Measurements from ENCODE around the gene GPR78. TPM values are rescaled to one million over a fixed set of nuclear protein-coding genes. Genes with fewer than 3 reads are reported as not detected.

The GPR78 gene
- total and polyA plus RNA-seq, 2 of the 8 experiments (the other 6 are each of a cell fraction or from before 2014, with no cell fraction given), result 1.0 to 3.0 TPM

- Histone ChIP-seq H3K14ac (ENCODE audit: insufficient read length) (no peak overlapping the region), H3K23me2 (ENCODE audit: low read depth, low read length) (no peaks in the 10 kb centered on the region), H2BK12ac (ENCODE audit: low read depth, low read length) (no peak overlapping the region), H3K36me3 (ENCODE audit: control insufficient read depth in 2 of 4, insufficient read depth in 4 of 4, low read length in 3 of 4) (peaks cover 0 to 21% (median 9%) of the 10 kb centered on the region in 4 experiments; a peak in 4 of 8 replicates), H2BK15ac (ENCODE audit: low read length) (no peak overlapping the region), H3K18ac (ENCODE audit: extremely low read depth, low read length) (no peak overlapping the region), H4K20me1 (replicated peaks in 1 of 2; ENCODE audit: control insufficient read depth in 1 of 2, insufficient read depth in 2 of 2, low read length in 2 of 2) (peaks cover 6 to 20% of the 10 kb centered on the region in 2 experiments), H2BK120ac (replicated peaks; ENCODE audit: low read depth, low read length) (no peak overlapping the region), H3K9ac (replicated peaks in 1 of 4; ENCODE audit: extremely low read depth in 1 of 4, low read depth in 3 of 4, low read length in 3 of 4) (no peak overlapping the region), H3K27ac (ENCODE audit: low read depth, low read length) (no peak overlapping the region), H3K23ac (ENCODE audit: insufficient read length) (no peak overlapping the region), H3K79me2 (ENCODE audit: control insufficient read depth in 1 of 2, insufficient read depth in 2 of 2, low read length in 2 of 2) (no peaks in the 10 kb centered on the region), H3K4me2 (ENCODE audit: insufficient read depth in 1 of 2, low read depth in 2 of 2, low read length in 2 of 2) (no peak overlapping the region), H3K4me1 (replicated peaks in 1 of 4; ENCODE audit: control insufficient read depth in 3 of 4, insufficient read depth in 4 of 4, low read length in 3 of 4) (no peaks in the 10 kb centered on the region), H4K8ac (ENCODE audit: extremely low read depth, insufficient read depth, low read length) (no peak overlapping the region), H3K4ac (replicated peaks; ENCODE audit: insufficient read length, low read depth, low read length) (no peak overlapping the region), H2BK20ac (ENCODE audit: low read length) (no peak overlapping the region), H3K27me3 (replicated peaks in 1 of 4; ENCODE audit: control insufficient read depth in 3 of 4, extremely low read depth in 1 of 4, insufficient read depth in 3 of 4, low read length in 3 of 4) (no peaks in the 10 kb centered on the region), H2AFZ (ENCODE audit: low read length) (no peak overlapping the region), H2AK5ac (ENCODE audit: low read depth, low read length) (no peak overlapping the region), H3K4me3 (ENCODE audit: extremely low read depth in 1 of 4, insufficient read depth in 2 of 4, low read depth in 3 of 4, low read length in 4 of 4) (no peak overlapping the region), H4K5ac (ENCODE audit: insufficient read length, low read depth, low read length) (no peak overlapping the region), H3K56ac (replicated peaks; ENCODE audit: insufficient read length, low read depth, low read length) (no peak overlapping the region), H3K9me3 (ENCODE audit: insufficient read depth in 2 of 2, low read depth in 1 of 2, low read length in 1 of 2) (no peaks in the 10 kb centered on the region), H3K79me1 (ENCODE audit: low read depth, low read length) (no peaks in the 10 kb centered on the region; the same call in 1 of the 2 replicates), H4K91ac (replicated peaks; ENCODE audit: insufficient read length, low read length) (no peak overlapping the region), H2BK5ac (ENCODE audit: low read depth, low read length) (no peak overlapping the region)
- WGBS, 2 experiments (ENCODE audit: extremely low coverage in 1 of 2, insufficient coverage in 1 of 2, insufficient read length in 1 of 2, insufficient replicate concordance in 2 of 2, low coverage in 1 of 2, low lambda C conversion rate in 2 of 2, missing lambda C conversion rate in 1 of 2), result 95% methylated on average over 6 of the region's 13 CpGs; no CpG with 5 or more reads in 1 of the 2 experiments
- ChIA-PET CTCF (ENCODE audit: partially characterized antibody) (interaction anchor here (0.6 to 4.9 kb wide), 2 partner anchors 9 to 229 kb away, joined by 4 to 36 read pairs; no protein-coding TSS in a partner anchor), POLR2A (ENCODE audit: partially characterized antibody) (interaction anchor here (0.8 kb wide), 1 partner anchor 8 kb away, joined by 3 read pairs; no protein-coding TSS in a partner anchor)
- FAIRE-seq, result no peak
- no peak for DNase-seq (ENCODE audit: low read depth in 1 of 2, low spot score in 2 of 2)
- no peak for TF ChIP-seq JUND (IDR thresholded peaks at IDR 0.05; ENCODE audit: low read length)
- no peak for TF ChIP-seq POLR2A (IDR thresholded peaks at IDR 0.05; ENCODE audit: control extremely low read depth in 1 of 2, low read depth in 2 of 2, low read length in 2 of 2)
- TF ChIP-seq, protein P1, sequence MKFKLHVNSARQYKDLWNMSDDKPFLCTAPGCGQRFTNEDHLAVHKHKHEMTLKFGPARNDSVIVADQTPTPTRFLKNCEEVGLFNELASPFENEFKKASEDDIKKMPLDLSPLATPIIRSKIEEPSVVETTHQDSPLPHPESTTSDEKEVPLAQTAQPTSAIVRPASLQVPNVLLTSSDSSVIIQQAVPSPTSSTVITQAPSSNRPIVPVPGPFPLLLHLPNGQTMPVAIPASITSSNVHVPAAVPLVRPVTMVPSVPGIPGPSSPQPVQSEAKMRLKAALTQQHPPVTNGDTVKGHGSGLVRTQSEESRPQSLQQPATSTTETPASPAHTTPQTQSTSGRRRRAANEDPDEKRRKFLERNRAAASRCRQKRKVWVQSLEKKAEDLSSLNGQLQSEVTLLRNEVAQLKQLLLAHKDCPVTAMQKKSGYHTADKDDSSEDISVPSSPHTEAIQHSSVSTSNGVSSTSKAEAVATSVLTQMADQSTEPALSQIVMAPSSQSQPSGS (IDR thresholded peaks at IDR 0.05; ENCODE audit: low read length), result no peak
- TF ChIP-seq CHD2 (IDR thresholded peaks at IDR 0.05; ENCODE audit: low read length), result no peak
- no peak for TF ChIP-seq SP1 (IDR thresholded peaks at IDR 0.05; ENCODE audit: low read depth, low read length)
- TF ChIP-seq ASH2L (IDR thresholded peaks at IDR 0.05; ENCODE audit: low read length), result no peak
- no peak for TF ChIP-seq SRF (IDR thresholded peaks at IDR 0.05; ENCODE audit: low read depth, low read length)
- no peak for TF ChIP-seq SIRT6 (IDR thresholded peaks at IDR 0.05; ENCODE audit: low read length)
- TF ChIP-seq GTF2F1 (IDR thresholded peaks at IDR 0.05; ENCODE audit: borderline replicate concordance, low read depth, low read length), result no peak
- TF ChIP-seq EZH2 (IDR thresholded peaks at IDR 0.05; ENCODE audit: low read depth, low read length, severe bottlenecking), result no peak
- no peak for TF ChIP-seq RAD21 (IDR thresholded peaks at IDR 0.05 in 1 of 2, conservative IDR thresholded peaks at IDR 0.05 in 1 of 2; ENCODE audit: low read depth in 2 of 2, low read length in 2 of 2)
- TF ChIP-seq BRCA1 (IDR thresholded peaks at IDR 0.05; ENCODE audit: low read depth, low read length), result no peak
- no peak for TF ChIP-seq RXRA (IDR thresholded peaks at IDR 0.05; ENCODE audit: insufficient read depth, low read depth, low read length)
Measured at GRCh38 chr4:8615366-8615765, 35.2 kb downstream of the GPR78 start.

Data from H1 (cell line).